GM18867 (cell line): ENCODE data around the gene SEC11C.
"Not testable (repeated sequence)": the region's sequence is repeated elsewhere in the genome, so short reads cannot be mapped to it uniquely, and the experiment has no call there.

ENCODE experiments used
- ATAC-seq: cut with Tn5 transposase; IDR thresholded peaks from one replicate; pipeline ENCODE4 v1.9.1; 2021; ENCODE audit warnings: mild to moderate bottlenecking, moderate library complexity; ENCODE audit not compliant: unreplicated experiment

SEC11C gene

DNA sequence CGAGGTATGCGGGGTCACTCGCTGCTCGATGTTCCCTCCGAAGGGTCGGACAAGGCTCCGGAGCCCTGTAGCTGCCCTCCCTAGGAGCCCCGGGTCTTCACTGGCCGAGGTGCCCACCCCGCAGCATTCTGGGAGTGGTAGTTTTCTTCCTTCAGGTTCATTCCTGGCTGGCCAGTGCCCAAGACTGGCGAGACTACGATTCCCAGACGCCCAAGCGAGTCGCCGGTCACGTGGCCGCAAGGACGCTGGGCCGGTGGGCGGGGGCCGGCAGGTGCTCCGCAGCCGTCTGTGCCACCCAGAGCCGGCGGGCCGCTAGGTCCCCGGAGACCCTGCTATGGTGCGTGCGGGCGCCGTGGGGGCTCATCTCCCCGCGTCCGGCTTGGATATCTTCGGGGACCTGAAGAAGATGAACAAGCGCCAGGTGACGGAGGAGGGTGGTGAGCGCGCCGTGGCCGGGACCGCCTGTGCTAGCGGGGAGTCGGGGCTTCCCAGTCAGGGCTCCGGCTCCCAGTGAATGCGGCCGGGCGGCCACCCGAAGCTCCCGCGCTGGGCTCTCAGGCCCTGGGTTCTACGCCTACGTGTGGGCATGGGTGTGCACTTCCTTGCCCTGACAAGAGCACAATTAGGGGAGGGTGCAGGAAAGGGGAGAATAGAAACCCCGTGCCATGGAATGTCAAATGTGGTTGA lies at the start of gene SEC11C:
Gene SEC11C, plus strand, starts transcription at position 270 of the 687 bp plus-strand sequence. Its CDS starts 65 bp downstream, at position 335.
- peak; percentile 75 for ATAC-seq

DNA sequence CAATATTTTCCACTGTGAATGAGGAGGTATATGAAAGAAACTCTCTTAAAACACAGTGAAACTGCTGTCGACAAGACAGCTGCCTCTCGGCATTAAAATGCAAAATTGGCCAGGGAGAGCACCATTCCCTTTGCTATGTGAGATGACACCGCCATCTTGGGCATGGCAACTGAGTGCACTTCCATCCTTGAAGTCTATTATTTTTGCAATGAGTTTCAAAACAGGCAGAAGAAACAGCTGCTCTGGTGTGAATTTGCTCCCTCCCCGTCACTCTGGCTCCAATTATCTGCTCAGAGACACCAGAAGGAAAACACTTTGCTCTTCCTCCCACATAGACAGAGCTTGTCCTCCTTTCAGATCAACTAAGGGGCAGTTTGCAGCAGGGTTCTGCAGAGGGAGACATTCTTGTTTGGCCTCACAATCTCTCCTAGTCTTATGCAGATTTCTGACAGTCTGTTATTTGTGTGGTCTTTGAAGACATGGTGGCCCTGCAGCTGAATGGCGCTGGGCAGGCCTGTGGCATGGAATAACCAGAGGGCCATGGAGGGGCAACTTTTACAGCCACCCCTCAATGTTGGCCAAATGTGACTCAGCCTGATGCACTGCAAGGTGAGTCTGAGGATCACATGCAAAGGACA lies 48.6 kb upstream of the SEC11C start:
- ATAC-seq: no peak

DNA sequence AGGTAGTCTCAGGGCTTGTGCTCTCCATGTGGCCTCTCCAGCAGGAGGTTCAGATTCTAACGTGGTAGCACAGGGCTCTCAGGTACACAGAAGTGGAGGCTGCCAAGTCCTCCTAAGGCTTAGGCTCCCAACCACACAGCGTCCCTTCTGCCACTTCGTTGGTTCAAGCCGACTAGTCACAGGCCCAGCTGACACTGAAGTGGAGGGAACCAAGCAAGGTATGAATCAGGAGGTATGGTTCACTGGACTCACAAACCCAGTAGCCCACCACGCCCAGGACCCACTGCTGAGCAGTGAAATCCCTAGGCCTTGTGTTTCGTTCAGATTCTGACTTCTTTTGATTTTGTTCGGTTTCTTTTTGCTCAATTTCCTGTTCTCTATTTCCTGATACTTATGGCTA lies 46.0 kb upstream of the SEC11C start:
- ATAC-seq: no peak

DNA sequence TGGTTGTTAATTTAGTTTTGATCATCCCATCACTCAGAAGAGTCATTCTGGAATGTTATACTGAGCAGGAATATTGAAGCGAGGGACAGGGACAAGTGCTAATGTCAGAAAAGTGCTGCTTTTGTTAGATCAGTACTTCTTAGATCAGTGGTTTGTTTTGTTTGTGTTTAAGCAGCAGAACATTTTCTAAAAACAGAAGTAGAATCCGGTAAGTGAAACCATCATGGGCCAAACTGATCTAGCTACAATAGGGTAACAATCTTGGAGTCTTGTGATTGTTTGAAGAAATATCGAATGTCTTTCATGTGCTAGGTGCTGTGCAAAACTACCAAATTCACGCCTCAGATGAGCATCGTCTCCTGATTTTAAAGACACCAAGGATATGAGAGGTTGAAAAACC lies 45.1 kb upstream of the SEC11C start:
- ATAC-seq: no peak

DNA sequence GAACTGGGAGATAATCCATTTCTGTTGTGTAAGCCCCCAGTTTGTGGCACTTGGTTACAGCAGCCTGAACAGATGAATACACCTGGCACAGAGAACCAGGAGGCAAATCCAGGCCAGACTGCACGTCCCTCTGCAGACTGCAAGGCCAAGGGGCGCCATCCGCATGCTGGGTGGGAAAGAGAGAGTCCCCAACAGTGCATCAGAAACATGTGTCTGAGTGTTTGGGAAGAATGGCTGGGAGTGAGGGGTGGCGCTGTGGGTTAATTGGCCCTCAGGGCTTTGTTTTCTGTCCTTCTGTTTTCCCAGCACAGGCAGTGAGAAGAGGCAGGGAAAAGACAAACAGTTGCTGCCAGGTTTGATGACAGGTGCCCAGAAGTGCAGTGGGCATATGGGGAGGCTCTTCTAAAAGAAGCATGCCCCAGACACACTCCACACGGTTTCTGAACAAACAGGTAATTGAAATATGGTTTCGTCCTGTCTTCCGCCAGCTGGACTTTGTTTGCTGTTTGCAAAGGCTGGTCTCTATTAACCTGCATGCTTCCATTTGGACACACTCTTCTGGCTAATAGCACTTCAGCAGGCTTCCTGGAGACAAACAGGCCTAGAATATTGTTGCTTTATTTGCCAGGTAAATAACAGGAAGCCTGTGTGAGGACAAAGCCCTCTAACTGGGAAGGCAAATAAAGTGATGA lies 43.4 kb upstream of the SEC11C start:
- no peak for ATAC-seq

DNA sequence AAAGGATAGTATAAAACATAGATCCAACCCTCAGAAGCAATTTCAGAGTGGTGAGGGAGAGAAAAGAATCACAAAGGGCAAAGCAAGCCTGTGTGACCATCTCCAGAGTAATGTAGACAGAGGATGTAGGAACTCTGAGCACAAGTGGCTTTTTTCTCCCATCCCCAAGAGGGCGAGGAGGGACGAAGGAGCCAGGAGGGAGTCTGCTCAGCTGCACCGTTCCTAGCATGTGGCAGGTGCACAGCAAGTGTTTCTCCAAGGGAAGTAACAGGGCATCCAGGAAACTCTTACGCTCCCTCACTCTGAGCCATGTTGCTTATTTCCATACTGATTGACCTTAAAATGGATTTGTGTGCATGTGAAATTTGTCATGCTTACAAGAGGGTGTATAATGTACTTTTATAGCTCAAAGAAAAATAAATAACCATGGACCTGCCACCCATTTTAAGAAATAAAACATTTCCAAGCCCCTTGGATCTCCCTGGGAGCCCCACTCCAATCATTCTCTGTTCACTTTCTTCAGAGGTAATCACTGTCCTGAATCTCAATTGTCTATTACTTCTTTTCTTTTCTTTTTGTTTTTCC lies 37.8 kb upstream of the SEC11C start:
- ATAC-seq: no peak

DNA sequence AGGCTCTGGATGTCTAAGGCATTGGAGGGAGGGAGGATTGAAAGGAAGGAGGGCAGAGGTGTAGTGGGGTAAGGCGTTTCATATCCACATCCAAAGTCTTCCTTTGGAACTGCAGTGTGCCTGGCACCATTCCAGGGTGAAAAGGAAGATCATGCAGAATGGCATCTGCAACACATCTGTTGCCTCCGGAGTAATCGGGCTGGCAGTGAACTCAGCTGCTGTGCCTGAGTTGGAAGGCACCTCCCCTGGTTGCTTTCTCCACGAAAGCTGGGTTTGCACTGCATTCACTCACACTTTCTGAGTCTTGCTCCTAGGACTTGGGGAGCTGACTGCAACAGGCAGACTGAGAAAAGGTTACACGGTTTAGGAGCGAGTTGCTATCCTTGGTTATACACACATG lies 30.3 kb upstream of the SEC11C start:
- no peak for ATAC-seq

DNA sequence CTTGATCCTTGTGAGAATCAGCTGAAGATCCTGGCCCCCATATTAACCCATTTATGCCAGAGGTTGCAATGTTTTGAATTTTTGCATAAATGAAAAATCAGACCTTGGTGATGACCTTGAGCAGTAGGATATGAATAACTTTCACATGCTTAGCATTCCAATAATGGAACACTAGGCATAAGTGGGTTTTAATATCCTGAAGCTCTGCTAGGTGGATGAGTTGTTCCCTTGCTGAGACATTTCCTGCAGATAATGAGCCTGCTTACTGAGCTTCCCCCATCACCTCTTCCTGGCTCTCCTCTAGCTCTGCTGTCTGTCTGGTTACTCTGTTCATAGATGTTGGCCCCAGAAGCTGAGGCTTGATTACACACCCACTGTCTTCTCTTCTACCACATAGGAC lies 25.5 kb upstream of the SEC11C start:
- ATAC-seq: no peak

DNA sequence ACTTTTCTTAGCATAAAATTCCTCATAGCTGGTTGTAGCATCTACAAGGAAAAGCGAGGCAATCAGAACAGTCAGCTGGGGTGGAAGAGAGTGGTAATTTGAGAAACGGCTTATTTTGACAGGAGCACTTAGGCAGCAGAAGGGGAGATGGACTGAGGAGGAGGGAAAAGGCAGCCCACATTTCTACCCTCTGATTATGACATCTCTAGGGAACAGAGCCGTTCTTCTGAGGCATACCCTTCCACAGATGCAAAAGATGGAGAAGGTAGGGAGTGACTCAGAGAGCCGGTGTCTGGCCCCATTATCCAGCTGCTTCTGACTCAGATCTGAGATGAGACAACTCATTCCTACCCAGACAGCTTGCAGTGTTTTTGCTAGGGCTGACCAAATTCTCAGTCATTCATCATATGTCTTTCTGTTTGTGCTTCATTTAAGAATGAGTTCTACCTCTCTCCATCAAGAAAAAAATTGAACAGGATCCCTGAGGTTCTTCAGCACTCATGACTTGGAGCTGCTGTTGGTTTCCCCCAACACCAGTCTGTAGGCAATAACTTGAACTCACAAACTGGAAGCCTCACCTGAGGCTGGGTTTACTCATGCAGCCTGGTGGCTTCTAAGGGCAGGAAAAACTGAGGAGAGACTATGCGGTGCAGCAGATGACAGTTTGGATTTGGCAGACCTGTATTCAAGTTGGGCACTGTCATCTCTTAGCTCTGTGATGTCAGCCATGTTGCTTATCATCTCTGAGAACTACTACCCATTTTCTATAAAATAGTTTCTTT lies 15.9 kb upstream of the SEC11C start:
- no peak for ATAC-seq

DNA sequence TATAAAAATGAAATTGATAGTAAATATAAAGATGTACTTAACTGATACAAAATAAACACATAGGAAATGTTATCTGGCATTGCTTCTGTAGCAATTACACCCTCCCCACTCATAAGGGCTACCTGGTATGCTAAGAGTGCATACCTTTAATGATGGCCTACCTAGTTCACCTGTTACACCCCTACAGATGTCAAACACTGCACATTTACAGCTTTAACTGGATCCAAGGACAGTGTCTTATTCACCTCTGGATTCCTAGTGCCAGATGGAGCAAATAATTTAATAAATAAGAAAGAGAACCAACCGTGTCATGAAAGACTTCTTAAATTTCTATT lies 15.3 kb upstream of the SEC11C start:
- ATAC-seq: no peak

DNA sequence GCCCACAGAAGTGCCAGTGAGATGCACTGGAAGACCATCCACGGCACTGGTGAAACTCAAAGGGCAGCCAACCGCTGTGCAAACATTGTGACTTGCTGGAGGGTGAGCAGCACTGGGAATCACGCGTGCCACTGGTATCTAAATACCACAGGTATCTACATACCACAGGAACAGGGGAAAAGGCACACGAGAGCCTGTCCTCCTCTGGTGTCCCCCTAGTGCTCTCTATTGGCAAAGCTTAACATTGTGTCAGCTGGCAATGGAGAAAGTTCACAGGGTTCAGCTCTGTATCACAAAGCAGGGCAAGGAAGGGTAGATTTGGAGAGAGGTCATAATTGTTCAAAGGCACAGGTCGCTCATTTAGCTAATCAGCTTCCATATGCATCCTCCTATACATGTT lies 12.6 kb upstream of the SEC11C start:
- ATAC-seq: no peak

DNA sequence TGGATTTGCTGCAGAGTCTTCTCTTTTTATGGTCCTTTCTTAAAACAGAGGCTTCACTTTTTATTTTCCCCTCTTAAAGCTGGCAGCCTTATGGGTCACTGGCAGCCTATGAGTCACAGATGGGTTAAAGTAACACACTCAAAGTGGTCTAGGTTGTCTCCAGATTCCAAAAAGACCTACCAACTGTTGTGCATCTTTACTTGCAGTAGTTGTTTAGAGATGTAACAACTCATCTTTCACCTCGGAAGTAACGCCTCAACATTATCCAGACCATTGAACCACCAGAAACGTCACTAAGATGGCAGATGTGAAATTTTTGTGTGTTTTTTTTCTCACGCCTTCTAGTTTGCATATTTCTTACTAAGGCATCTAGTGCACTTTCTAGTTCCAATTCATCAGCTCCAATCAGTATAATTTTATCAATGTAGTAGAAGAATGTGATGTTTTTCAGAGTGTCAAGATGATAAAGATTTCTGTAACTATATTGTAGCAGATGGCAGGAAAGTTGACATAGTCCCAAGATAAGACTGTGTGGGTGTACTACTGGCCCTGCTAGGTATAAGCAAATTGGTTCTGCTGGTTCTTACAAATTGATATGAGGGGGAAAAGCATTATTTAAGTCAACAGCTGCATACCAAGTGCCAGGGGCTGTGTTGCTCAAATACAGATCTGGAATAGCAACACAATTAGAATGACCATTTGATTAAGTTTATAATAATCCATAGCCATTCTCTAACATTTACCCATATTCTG lies 9.6 kb upstream of the SEC11C start:
- ATAC-seq: no peak

DNA sequence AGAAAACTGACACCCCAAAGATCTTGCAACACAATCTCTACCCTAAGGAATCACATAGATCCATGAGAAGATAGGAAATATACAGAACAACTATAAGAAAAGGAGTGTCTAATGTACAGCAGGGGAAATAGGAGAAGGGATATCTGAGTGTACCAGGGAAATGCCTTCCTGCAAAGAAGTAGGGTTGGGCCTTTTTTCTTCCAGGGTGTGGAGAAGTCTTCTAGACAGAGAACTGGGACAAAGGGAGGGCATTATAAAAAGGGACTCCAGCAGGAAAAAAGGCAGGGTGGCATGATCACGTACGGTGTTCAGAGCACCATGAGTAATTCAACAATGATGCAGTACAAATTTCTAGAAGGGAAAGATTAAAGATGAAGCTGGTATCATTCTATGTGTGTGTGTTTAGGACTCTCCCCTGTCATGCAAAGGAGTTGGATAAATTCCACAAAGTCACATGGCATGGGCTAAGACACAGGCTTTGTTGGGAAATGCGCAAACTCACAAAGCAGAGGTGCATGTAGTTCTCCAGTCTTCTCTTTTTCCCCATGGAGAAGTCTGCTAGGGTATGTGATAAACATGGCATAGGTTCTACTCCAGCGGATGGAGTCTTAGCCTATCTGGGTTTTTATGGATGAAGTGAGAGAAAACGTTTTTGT lies 6.7 kb upstream of the SEC11C start:
- no peak for ATAC-seq

DNA sequence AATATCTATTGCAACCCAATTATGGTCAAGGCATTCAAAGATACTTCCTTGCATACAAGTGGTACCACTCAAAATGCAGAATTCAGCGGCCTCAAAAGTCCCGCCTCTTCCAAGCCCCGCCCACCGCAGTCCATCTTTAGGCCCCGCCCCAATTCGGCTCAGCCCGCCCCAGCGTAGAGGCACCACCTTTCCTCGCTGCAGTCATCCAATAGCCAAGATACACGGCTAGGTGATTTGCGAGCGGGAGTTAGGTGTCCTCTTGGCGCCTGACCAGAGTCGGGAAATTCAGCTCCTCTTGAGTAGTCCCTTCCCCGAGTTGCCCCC lies 431 bp upstream of the SEC11C start:
- peak; percentile 74 for ATAC-seq

DNA sequence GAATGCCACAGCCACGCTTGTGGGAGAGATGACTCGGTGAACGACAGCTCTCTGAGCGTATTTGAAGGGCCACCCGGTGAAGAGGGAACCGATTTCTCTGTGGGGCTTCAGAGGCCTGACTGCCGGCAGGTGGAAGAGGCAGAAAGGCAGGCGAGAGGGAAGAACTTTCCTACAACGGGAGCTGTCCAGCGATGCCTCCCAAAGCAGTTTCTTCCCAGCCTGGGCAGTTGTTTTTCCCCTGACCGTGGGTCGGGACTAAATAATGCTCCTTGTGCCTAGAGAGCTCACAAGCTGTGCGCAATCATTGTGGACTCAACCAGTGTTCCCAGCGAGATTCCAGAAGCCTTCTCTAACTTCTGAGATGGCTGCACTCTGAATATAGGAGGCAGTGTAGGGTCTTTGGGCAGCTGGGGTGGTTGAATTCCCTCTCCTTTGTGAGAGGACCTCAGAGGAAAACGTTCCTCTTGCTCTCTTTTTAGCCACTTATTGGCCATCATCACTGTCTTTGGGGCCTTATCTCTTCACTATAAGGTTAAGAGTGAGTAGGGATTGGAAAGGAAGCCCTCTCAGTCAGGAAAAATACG lies 710 bp downstream of the SEC11C start:
- ATAC-seq: peak; percentile 0

DNA sequence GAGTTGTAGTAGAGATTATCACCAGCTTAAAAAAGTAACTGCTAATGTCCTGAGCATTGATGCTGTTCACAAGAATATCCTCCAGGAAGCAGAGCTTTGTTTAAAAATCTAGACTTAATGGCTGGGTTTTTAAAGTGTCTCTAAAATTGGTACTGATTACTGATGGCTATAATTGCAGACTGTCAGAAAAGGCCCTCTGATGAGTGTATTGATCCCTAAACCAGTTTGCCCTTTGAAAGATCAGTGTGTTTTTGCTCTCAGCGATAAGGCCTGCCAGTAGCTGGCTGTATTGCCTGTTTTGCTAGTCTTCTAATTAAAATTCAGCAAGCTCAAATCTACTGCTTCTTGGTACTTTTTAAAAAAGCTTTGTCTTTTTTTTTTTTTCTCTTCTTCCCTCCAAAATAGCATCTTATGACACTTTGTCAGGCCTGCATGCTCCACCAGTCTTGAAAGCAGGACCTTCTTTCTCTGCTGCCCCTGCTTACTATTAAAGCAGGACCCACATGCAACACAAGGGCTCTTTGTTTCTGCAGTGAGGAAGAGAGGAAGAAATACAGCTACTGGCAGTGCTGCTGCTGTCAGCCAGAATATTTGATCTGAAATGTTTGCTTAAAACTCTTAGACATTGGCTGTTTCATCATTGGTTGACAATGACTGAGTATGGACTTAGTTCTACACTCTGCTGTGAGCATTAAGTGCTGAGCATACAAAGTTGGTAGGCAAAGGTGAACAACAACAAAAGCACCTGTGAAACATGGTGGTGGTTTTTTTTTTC lies 1.8 kb downstream of the SEC11C start:
- ATAC-seq: no peak

DNA sequence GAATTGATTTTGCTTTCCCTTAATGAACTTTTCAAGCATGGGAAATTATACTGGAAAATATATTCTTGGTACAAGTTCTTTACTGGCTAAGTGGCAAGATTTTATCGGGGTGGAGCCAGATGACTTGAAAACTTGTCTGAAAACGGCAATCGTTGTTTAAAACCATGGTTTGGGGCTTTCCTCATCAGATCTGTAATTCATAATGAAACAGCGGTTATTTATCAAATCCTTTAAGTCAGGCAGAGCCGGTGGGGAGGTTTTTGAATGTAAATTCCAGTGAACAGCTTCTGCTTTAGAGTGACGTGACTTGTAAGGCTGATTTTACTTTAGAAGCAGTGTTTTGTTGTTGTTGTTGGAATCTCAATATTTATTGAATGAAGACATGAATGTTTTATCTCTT lies 2.6 kb downstream of the SEC11C start:
- no peak for ATAC-seq

DNA sequence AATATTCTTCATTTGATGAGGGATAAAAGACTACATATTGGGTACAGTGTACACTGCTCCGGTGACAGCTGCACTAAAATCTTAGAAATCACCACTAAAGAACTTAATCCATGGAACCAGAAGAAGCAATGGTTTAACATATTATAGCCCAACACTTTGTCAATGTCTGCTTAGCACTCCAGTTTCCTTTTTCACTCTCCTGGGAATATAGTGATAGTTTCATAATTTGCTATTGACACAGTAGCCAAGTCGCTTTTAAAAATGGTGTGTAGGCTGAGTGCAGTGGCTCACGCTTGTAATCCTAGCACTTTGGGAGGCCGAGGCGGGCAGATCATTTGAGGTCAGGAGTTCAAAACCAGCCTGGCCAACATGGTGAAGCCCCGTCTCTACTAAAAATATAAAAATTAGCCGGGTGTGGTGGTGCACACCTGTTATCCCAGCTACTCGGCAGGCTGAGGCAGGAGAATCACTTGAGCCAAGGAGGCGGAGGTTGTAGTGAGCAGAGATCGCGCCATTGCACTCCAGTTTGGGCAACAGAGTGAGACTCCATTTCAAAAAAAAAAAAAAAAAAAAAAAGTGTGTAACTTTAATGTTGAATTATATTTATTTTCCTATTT lies 3.2 kb downstream of the SEC11C start:
- ATAC-seq: not testable (repeated sequence)

DNA sequence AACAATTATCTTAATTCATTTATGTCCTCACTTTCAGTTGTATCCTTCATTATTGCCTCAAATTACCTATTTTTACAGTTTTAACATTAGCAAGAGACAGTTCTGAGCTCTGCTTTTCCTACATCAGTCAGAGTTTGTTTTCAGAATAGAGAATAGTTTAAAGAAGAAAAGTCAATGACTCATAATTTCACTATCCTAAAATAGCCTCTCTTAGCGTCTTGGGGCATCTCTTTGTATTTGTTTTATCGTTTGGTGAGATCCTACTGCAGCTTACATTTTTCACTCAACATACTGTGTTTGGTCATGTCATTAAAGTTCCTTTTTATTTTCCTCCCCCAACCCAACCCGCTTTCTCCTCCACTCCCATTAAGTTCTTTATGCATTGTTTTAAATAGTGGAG lies 3.8 kb downstream of the SEC11C start:
- peak; percentile 13 for ATAC-seq
